Measurements from ENCODE around the gene SLC39A11. TPM values are rescaled to one million over a fixed set of nuclear protein-coding genes. Genes with fewer than 3 reads are reported as not detected.

Gene SLC39A11
- total and polyA plus RNA-seq, 4 donors, result 9.3 to 49.3 (median 24.7) TPM

DNA sequence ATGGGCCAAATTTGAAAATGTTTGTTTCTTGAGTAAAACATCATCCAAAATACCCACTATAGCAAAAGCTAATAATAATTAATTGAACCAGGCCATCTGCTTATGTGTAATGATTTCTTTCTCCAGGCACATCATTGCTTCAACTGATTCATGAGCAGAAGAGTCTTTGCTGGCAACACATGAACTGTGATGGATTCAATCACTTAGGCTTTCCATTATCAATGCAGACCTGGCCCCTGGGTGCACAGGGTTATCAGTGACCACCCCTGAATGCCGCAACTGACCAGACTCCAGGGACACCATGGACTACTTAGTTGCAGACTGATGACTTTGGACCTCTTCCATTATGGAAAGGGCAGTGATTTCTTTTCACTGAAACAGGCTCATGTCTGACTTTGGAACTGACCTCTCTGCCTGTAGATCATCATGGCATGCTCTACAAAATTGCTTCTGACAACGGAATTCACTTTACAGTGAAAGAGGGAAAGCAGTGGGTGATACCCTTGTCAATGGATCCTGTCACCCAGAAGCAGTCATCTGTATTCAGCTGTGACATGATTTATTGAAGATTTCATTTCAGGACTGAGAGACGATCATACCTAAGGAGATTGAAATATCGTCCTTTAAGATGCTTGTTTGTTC, 448.8 kb downstream of the SLC39A11 start:
- no peak overlapping the region for H3K27ac ChIP-seq (ENCODE audit: low read depth in 1 of 2, low read length in 1 of 2)
- DNase-seq (no peak), ATAC-seq (ENCODE audit: insufficient read depth, low FRiP score) (no peak)
- 69 to 80% methylated on average over 4 of the region's 4 CpGs for WGBS, 2 donors
- H3K9me3 ChIP-seq (ENCODE audit: control insufficient read depth in 4 of 4, insufficient read depth in 3 of 4, low read length in 3 of 4), result peaks cover 0 to 3% (median 0%) of the 10 kb centered on the region in 4 donors
- H3K27me3 ChIP-seq (ENCODE audit: control insufficient read depth in 3 of 3, insufficient read depth in 3 of 3, low read length in 2 of 3), result peaks cover 0 to 5% (median 0%) of the 10 kb centered on the region in 3 donors
- no peak overlapping the region for H3K4me3 ChIP-seq
- H3K4me1 ChIP-seq (ENCODE audit: control insufficient read depth in 5 of 5, insufficient read depth in 5 of 5, low read length in 5 of 5), result peaks cover 0 to 5% (median 0%) of the 10 kb centered on the region in 5 donors
- no peak overlapping the region for H3K9ac ChIP-seq (ENCODE audit: insufficient read depth in 1 of 2, low read length in 2 of 2)
- H3K36me3 ChIP-seq (ENCODE audit: control insufficient read depth in 4 of 4, insufficient read depth in 4 of 4, low read length in 4 of 4), result peaks cover 0 to 3% (median 0%) of the 10 kb centered on the region in 4 donors
- TF ChIP-seq, protein P1, sequence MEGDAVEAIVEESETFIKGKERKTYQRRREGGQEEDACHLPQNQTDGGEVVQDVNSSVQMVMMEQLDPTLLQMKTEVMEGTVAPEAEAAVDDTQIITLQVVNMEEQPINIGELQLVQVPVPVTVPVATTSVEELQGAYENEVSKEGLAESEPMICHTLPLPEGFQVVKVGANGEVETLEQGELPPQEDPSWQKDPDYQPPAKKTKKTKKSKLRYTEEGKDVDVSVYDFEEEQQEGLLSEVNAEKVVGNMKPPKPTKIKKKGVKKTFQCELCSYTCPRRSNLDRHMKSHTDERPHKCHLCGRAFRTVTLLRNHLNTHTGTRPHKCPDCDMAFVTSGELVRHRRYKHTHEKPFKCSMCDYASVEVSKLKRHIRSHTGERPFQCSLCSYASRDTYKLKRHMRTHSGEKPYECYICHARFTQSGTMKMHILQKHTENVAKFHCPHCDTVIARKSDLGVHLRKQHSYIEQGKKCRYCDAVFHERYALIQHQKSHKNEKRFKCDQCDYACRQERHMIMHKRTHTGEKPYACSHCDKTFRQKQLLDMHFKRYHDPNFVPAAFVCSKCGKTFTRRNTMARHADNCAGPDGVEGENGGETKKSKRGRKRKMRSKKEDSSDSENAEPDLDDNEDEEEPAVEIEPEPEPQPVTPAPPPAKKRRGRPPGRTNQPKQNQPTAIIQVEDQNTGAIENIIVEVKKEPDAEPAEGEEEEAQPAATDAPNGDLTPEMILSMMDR (IDR thresholded peaks at IDR 0.05; ENCODE audit: control extremely low read depth, extremely low read depth), result no peak

DNA sequence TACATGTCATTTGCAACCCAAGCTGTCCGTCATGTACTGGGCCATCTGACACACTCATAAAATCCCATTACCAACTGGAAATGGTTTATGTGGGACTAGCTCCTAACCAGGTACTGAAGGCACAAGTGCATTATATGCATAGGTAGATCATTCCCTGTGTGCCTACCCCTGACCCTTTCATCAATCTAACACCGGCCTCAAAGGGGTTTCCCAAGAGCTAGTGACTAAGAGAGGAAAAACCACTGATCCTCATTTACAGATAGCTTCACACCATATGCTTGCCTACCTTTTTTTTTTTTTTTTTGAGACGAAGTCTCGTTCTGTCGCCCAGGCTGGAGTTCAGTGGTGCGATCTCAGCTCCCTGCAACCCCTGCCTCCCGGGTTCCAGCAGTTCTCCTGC, 449.8 kb downstream of the SLC39A11 start:
- H3K4me3 ChIP-seq, result no peak overlapping the region
- H3K4me1 ChIP-seq (ENCODE audit: control insufficient read depth in 5 of 5, insufficient read depth in 5 of 5, low read length in 5 of 5), result peaks cover 0 to 5% (median 0%) of the 10 kb centered on the region in 5 donors
- H3K36me3 ChIP-seq (ENCODE audit: control insufficient read depth in 4 of 4, insufficient read depth in 4 of 4, low read length in 4 of 4), result peaks cover 0 to 3% (median 0%) of the 10 kb centered on the region in 4 donors
- DNase-seq (no peak), ATAC-seq (ENCODE audit: insufficient read depth, low FRiP score) (no peak)
- TF ChIP-seq, protein P1 (IDR thresholded peaks at IDR 0.05; ENCODE audit: control extremely low read depth, extremely low read depth), result no peak
- peaks cover 0 to 5% (median 0%) of the 10 kb centered on the region in 3 donors for H3K27me3 ChIP-seq (ENCODE audit: control insufficient read depth in 3 of 3, insufficient read depth in 3 of 3, low read length in 2 of 3)
- H3K9me3 ChIP-seq (ENCODE audit: control insufficient read depth in 4 of 4, insufficient read depth in 3 of 4, low read length in 3 of 4), result peaks cover 0 to 3% (median 0%) of the 10 kb centered on the region in 4 donors
- no peak overlapping the region for H3K27ac ChIP-seq (ENCODE audit: low read depth in 1 of 2, low read length in 1 of 2)
- WGBS, 2 donors, result 91 to 95% methylated on average over 7 of the region's 7 CpGs
- no peak overlapping the region for H3K9ac ChIP-seq (ENCODE audit: insufficient read depth in 1 of 2, low read length in 2 of 2)

DNA sequence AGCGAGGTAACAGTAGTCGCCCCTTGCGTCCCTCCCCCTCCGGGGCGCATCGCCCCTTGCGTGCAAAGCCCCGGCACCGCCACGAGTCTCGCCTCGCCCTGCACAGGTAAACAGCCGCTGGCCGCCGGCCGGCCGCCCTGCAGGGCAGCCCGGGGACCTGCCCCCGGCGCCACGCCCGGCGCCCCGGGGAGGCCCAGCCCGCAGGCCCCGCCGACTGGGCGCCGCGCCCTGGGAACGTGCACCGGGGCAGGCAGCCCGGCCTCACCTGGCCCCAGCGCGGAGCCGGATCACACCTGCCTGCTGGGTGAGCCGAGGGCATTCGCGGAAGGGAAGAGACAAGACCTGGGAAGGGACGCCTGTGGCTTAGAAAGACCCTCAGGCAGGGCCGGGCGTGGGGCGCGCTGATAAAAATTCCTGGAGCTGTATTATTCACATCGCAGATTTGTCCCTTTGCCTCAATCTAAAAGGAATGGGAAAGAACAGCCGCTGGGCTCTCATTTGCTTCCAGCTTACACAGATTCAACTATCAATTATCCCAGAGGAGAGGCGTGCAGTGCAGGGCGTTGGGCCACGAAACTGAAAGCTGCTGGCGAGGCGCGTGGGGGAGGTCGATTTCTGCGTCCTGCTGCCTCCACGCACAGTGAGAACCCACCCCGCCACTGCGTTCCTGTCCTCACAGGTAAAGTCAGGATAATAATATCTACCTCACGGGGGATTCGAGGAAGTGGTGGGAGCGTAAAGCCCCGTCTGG, 451.9 kb downstream of the SLC39A11 start:
- Histone ChIP-seq H3K4me1 (ENCODE audit: control insufficient read depth in 5 of 5, insufficient read depth in 5 of 5, low read length in 5 of 5) (peaks cover 0 to 5% (median 0%) of the 10 kb centered on the region in 5 donors), H3K9ac (ENCODE audit: insufficient read depth in 1 of 2, low read length in 2 of 2) (no peak overlapping the region), H3K27me3 (ENCODE audit: control insufficient read depth in 3 of 3, insufficient read depth in 3 of 3, low read length in 2 of 3) (peaks cover 0 to 5% (median 0%) of the 10 kb centered on the region in 3 donors), H3K27ac (ENCODE audit: low read depth in 1 of 2, low read length in 1 of 2) (no peak overlapping the region), H3K4me3 (no peak overlapping the region), H3K9me3 (ENCODE audit: control insufficient read depth in 4 of 4, insufficient read depth in 3 of 4, low read length in 3 of 4) (peaks cover 0 to 3% (median 0%) of the 10 kb centered on the region in 4 donors), H3K36me3 (ENCODE audit: control insufficient read depth in 4 of 4, insufficient read depth in 4 of 4, low read length in 4 of 4) (no peaks in the 10 kb centered on the region)
- TF ChIP-seq, protein P1 (IDR thresholded peaks at IDR 0.05; ENCODE audit: control extremely low read depth, extremely low read depth), result no peak
- WGBS, 2 donors, result 33 to 46% methylated on average over 42 to 61 of the region's 61 CpGs
- ATAC-seq (ENCODE audit: insufficient read depth, low FRiP score) (no peak), DNase-seq (peak in 1 of 3 donors; percentile 31)

All from lung (tissue), 12 donors.